DMS53 treated with DMSO at 0.1 percent for 48 hours (cell line): Measurements from ENCODE around the gene SPRN.
A peak's percentile ranks its signal among the peaks of the same experiment; 100 is the strongest.

Experiments
- DNase-seq: peaks from one replicate; lab custom pipeline; 2025; ENCODE audit not compliant: unreplicated experiment; lab: John Stamatoyannopoulos, UW

Gene SPRN

DNA sequence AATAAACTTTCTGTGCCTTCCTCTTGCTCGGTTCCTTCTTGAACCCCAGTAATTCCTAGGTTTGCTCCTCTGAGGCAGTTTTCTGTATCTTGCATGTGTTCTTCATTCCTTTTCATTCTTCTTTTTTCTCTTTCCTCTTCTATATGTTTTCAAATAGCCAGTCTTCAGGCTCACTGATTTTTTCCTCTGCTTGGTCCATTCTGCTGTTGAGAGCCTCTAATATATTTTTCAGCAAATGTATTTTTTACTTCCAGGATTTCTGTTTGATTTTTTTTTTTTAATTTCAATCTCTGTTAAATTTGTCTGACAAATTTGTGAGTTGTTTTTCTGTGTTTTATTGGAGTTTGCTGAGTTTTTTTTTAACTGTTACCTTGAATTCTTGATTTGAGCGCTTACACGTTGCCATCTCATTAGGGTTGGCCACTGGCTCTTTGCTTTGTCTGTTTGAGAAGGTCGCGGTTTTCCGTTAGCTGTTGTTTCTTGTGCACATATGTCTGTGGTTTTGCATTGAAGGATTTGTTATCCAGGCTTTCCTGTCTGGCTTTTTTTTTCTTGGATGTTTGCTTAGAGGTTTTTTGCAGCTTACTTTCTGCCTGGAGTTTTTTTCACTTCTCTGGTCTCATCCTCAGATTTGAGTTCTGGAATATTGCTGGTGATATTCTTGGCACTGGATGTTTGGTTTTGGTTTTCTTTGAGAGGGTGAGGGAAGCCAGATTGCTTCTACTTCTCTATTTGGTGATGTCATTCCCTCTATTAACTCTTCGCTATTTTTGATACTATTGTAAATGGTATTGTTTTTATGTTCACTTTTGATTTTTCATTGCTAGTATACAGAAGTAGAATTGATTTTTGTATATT, 12.7 kb downstream of the SPRN start:
- no peak for DNase-seq

DNA sequence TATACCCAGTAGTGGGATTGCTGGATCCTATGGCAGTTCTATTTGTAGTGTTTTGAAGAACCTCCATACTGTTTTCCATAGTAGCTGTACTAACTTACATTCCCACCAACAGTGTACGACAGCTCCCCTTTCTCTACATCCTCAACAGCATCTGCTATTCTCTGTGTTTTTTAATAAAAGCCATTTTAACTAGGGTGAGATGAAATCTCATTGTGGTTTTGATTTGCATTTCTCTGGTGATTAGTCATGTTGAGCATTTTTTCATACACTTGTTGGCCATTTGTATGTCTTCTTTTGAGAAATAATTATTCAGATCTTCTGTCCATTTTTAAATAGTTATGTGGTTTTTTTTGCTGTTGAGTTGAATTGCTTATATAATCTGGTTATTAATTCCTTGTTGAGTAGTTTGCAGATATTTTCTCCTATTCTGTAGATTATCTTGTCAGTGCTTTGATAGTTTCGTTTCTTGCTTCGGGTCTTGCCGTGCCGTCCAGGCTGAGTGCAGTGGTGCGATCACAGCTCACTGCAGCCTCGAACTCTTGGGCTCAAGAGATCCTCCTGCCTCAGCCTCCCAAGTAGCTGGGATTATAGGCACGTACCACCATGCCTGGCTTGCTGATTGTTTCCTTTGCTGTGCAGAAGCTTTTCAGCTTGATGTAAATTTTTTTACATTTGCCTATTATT, 18.4 kb downstream of the SPRN start:
- DNase-seq, result no peak

DNA sequence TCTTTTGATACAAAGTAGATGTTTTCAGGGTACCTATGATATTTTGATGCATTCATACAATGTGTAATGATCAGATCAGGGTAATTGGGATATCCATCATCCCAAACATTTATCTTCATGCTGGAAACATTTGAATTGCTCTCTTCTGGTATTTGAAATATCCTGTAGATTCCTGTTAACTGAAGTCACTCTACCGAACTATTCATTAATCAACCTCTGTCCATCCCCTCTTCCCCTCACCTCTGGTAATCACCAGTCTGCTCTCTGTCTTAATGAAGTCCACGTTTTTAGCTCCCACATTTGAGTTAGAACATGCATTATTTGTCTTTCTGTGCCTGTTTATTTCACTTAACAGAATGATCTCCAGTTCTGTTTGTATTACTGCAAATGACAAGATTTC, 19.2 kb downstream of the SPRN start:
- DNase-seq, result no peak

- DNase-seq, result no peak
Observed at GRCh38 chr10:133403784-133404183, 20.6 kb downstream of the SPRN start.

GRCh38 chr10:133403359-133403758, 21.1 kb downstream of the SPRN start:
- DNase-seq, result no peak

DNA sequence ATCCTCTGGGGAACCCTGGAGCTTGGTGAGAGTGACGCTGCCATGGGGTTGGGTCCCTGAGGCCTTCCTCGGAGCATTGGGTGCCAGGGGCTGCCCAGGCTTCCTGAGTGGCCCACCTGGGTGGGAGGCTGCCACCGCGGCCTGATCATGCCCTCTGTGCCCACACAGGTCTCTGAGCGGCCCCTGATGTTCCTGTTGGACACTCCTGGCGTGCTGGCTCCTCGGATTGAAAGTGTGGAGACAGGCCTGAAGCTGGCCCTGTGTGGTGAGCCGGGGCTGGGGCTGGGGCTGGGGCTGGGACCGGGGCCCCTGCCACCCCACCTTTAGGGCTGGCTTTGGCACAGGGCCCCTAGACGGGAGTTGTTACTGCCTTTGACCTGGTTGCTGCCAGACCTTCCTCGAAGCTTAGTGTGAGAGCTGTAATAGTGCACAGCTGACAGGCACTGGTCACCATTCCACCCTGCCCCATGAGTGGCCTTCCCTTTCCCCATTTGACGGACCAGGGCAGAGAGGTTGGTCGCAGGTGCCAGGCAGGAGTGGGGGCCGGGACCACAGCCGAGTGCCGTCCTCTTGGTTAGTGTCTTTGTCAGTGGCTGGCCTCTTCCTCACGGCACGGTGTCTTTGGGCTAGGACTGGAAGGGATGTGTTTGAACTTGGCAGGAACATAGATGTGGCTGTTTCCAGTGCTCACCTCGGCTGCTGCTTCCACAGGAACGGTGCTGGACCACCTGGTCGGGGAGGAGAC, 22.3 kb downstream of the SPRN start:
- no peak for DNase-seq

GRCh38 chr10:133401500-133401899, 22.9 kb downstream of the SPRN start:
- DNase-seq, result no peak

DNA sequence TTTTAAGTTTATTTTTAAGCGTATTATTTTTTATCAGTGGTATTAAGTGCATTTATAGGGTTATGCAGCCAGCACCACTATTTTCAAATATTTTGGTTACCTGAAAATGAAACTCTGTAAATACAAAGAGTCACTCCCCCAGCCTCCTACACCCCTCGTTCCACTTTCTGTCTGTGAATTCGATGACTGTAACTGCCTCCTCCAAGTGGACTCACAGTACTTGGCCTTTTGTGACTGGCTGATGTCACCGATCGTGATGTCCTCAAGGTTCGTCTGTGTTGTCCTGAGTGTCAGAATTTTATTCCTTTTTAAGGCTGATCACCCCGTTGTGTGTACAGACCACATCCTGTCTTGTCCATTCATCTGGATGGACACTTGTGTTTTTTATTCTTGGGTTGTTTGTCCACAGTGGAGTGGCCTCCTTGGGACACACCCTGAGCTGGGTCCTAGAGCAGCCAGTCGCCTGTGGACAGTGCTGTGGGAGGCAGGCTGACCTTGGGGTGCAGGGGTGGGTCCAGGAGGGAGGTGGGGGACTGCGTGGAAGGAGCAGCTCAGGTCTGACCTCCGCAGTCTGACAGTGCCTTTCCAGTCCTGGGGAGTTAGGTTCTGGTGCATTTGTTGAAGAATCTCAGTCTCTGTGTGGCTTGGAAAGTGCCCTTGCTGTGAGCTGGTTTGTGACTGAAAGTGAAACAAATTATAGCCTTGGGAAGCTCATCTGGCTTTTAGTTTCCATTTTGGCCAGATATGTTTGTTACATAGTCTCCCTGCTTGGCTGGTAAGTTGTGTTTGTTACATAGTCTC, 23.6 kb downstream of the SPRN start:
- no peak for DNase-seq

- DNase-seq, result no peak
Observed at GRCh38 chr10:133399123-133399601, 25.3 kb downstream of the SPRN start.

- DNase-seq, result no peak
Observed at GRCh38 chr10:133397938-133398337, 26.5 kb downstream of the SPRN start.

GRCh38 chr10:133396035-133396624, 28.3 kb downstream of the SPRN start:
- no peak for DNase-seq

- no peak for DNase-seq
Observed at GRCh38 chr10:133394801-133395221, 29.6 kb downstream of the SPRN start.

DNA sequence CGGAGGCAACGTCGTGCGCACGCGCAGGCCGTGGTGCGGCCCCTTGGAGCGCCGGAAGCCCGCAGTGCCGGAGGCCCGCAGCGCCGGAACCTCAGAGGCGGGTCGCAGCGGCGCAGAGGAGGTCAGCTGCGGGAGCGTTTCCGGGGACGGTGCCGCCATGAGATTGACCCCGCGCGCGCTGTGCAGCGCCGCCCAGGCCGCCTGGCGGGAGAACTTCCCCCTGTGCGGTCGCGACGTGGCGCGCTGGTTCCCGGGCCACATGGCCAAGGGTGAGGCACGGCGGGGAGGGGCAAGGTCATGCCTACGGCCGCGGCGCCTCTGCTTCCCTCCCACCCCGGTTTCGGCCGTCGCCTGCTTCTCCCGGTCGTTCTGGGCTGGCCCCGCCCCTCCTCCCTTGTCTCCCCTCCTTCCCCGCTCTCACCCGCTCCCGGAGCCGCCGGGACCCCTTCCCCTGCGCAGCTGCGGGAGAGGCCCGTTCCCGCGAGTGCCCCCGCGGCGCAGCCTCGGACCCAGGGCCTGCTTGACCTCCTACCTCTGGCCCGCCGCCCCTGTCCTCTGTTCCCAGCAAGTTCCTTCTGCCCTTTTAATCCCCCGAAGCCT, 30.3 kb downstream of the SPRN start, which contains the start of gene MTG1:
Gene MTG1, plus strand, starts transcription at position 94 of the 600 bp plus-strand sequence. Its CDS starts 64 bp downstream, at position 158.
- DNase-seq, result peak; percentile 89

DNA sequence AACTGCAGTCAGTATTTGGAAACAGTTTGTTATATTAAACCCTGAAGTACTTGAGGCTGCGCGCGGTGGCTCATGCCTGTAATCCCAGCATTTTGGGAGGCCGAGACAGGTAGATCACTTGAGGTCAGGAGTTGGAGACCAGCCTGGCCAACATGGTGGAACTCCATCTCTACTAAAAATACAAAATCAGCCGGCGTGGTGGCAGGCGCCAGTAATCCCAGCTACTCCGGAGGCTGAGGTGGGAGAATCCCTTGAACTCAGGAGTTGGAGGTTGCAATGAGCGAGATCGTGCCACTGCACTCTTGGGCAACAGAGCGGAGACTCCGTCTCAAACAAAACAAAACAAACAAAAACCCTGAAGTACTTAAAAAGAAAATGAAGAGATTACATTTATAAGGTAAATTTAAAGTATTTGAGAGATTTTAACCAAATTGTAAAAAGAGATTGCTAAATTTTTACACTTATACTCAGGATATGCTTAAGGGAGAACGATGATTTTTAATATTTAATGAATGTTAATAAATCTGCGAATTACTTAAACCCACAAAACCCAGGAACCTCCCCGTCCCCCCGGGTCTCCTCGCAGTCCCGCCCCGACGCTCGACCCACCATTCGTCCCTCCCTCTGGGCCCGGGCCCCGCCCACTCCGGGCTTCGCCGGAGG, 30.9 kb downstream of the SPRN start:
- no peak for DNase-seq

DNA sequence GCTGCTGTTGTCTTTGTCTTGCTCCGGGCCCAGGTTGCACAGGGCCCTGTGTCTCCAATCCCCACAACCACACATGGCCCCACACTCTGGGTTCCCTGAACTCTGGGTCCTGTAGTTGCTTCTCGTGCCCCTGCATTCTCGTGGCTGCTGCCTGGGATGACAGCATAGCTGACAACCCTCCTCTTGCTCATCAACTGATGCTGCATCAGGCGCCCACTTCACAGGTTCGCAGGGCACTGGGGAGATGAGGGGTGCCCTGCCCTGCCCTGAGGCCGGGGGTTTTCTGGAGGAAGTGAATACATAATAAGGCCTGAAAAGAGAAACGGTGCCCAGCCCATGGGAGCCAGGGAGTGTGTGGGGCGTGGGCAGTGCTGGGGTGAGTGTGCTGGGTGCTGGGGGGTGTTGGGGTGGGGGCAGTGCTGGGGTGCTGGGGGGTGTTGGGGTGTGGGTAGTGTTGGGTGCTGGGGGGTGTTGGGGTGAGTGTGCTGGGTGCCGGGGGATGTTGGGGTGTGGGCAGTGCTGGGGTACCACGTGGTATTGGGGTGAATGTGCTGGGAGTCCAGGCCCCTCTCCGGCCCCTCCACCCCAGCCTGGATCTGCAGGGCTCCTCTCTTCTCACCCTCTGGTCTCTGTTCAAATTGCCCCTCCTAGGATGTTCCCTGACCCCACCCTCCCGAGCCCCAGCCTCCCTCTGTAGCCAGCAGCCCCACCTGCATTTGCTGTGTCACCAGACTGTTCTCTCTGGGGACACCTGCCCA, 32.5 kb downstream of the SPRN start:
- DNase-seq, result no peak

DNA sequence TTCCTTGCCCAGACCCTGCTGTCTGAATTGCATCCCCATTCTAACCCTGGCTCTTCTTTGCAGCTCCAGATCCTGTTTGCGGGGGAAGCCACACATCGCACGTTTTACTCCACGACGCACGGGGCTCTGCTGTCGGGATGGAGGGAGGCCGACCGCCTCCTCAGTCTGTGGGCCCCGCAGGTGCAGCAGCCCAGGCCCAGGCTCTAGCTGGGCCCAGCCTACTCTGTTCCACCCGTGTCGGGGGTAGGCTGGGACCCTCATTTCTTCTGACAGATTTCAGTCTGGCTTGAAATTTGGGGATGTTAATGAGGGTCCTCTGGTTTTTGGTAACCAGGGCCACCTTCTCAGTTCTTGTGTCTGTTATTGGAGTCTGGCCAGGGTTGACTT, 33.2 kb downstream of the SPRN start:
- DNase-seq, result no peak

DNA sequence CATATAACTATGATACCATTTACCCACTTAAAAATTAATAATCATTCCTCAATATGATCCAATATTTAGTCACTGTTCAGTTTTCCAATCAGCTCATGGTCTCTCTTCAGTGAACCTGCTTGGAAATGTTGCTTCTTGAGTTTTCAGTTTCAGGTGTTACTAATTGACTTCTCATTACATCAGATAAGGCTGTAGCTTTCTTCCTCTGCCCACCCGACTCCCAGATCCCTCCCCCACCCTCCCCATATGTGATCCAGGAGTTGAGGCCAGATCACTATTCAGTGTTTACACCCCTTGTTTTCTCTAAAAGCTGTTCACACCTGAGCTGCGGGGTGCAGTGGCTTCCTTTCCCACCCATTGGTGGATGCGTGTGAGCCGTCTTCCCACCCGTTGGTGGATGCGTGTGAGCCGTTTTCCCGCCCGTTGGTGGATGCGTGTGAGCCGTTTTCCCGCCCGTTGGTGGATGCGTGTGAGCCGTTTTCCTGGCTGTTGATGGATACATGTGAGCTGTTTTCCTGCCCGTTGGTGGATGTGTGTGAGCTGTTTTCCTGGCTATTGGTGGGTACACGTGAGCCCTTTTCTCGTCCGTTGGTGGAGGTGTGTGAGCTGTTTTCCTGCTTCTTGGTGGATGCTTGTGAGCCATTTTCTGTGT, 33.7 kb downstream of the SPRN start:
- no peak for DNase-seq
